BE2C (cell line): ENCODE measurements around the gene DRD2.

Experiments used
- DNase-seq: peaks from one replicate; pipeline ENCODE4 v3.0.0-alpha.2; 2020
- H3K27me3 ChIP-seq: fragments of 250-450 bp; sonication (Bioruptor Pico); 2 replicates; pipeline ENCODE4 v1.5.1; 2020; ENCODE audit warnings: mild to moderate bottlenecking
- H3K36me3 ChIP-seq: fragments of 250-450 bp; sonication (Bioruptor Pico); 2 replicates; pipeline ENCODE4 v1.5.1; 2020; ENCODE audit warnings: mild to moderate bottlenecking
- H3K4me1 ChIP-seq: fragments of 250-450 bp; sonication (Bioruptor Pico); 2 replicates; pipeline ENCODE4 v1.5.1; 2020
- H3K4me3 ChIP-seq: 2 replicates; pipeline ENCODE4 v1.5.1; 2011; ENCODE audit warnings: low read depth, low read length
- H3K9me3 ChIP-seq: fragments of 250-450 bp; sonication (Bioruptor Pico); 2 replicates; pipeline ENCODE4 v1.5.1; 2020
- CTCF ChIP-seq: IDR thresholded peaks from 2 replicates; pipeline ENCODE4 v1.5.1; 2012; ENCODE audit warnings: mild to moderate bottlenecking, low read depth, low read length

Gene DRD2

DNA sequence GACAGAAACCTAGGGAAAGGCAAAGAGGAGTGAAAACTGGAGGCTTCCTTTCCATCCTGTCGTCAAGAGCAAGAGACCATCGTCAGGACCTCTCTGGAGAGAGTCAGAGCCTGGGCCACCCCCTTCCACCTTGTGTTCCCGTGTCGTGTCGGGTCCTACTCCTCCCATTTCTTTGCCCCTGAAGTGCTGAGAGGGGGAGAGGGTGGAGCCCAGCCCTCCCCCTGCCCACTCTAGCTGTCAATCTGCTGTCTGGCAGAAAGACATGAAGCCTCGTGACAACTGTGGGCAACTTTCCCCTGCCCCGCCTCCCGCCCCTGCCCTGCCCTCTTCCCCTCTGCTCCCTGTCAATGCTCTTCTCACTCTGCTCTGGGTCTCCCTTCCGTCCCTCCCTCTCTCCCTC, 67.0 kb downstream of the DRD2 start:
- Histone ChIP-seq H3K4me3 (no peak overlapping the region), H3K36me3 (no peaks in the 10 kb centered on the region), H3K4me1 (no peaks in the 10 kb centered on the region), H3K27me3 (no peaks in the 10 kb centered on the region), H3K9me3 (no peaks in the 10 kb centered on the region)
- no peak for DNase-seq
- no peak for TF ChIP-seq CTCF

- H3K4me1 ChIP-seq: no peaks in the 10 kb centered on the region
- no peak overlapping the region for H3K4me3 ChIP-seq
Observed at GRCh38 chr11:113407163-113407562, 68.0 kb downstream of the DRD2 start.

DNA sequence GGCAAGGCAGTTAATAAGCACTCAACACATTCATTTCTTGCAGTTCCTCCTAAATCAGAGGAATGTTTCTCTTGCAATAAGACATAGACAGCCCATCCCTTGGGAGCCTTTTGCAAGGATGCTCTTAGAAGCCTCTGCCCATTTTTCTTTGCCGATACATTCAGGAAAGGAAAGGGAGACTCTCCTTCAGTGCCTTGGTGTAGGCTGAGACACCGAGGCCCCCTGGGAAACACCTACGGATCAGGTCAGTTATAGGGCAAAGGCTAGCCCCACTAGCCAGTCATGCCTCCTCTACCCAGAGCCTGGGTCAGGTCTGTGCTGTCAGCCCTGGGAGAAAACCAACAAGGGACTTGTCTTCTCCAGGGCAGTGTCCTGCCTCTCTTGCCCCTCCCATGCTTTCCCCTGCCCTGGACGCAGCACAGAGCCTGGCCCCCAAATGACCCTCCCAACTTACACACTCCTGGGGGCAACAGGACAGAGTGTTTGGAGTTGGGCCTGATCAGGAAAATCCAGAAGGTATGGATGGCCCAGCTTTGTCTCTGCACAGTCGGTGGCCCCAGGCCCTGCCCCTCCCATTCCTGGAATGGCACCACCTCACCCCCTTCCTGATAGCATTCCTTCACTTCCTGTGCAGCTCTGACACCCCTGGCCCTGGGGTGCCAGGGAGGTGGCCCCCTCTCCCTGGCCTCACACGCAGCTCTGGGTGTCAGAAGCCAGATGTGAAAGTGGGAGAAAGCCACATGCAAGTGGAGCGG, 69.3 kb downstream of the DRD2 start:
- DNase-seq: no peak
- Histone ChIP-seq H3K4me1 (no peaks in the 10 kb centered on the region), H3K4me3 (no peak overlapping the region), H3K27me3 (no peaks in the 10 kb centered on the region), H3K9me3 (no peaks in the 10 kb centered on the region), H3K36me3 (no peaks in the 10 kb centered on the region)
- TF ChIP-seq CTCF: no peak

More at GRCh38 chr11:113407163-113407562, 68.0 kb downstream of the DRD2 start:
- Histone ChIP-seq H3K27me3 (no peaks in the 10 kb centered on the region), H3K36me3 (no peaks in the 10 kb centered on the region), H3K9me3 (no peaks in the 10 kb centered on the region)
- TF ChIP-seq CTCF: no peak
- no peak for DNase-seq

DNA sequence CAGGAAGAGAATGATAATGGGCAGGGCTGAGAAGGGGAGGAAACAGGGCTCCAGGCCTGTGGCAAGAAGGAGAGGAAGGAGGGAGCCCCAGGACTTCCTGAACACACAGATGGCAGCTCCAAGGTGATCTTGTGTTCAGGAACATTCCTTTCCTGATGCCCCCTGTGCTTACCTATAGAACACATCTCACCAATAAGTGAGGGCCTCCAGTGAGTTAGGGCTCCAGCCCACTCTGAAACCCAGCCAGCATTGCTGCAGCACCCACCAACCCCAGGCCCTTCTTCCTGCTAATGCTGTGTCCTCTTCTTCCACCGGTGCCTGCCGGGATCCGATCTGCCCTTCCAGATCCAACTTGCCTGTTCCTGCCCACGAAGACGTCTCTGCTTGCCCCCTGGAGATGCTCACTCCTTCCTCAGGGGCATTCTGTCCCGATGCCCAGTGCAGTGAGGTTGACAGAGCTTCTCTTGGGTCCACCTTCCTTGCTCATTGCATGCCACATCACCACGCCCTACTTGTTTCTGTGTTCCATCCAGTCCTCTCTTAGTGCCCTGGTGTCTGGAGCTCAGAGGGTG, 70.3 kb downstream of the DRD2 start:
- H3K27me3 ChIP-seq: no peaks in the 10 kb centered on the region
- H3K4me3 ChIP-seq: no peak overlapping the region
- TF ChIP-seq CTCF: no peak
- no peaks in the 10 kb centered on the region for H3K4me1 ChIP-seq
- DNase-seq: no peak
- H3K9me3 ChIP-seq: no peaks in the 10 kb centered on the region
- H3K36me3 ChIP-seq: no peaks in the 10 kb centered on the region

DNA sequence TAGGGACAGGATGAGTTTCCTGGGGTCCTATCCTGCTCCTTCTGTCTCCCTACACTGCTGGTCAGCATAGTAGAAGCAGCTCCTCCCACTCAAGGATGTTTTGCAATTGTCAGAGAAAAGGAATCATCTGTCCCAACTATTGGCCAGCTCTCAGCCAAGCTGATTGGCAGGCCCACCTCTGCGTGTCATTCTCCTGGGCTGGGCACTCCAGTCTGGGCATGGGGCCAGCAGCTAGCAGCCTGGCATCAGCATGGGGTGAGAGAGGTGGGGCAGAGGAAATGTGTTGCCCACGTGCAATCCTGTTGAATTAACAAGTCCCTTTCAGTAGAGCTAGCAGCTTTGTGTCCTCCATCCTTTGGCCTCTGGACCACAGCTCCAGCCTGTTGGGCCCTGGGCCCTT, 73.5 kb downstream of the DRD2 start:
- H3K4me3 ChIP-seq: no peak overlapping the region
- no peaks in the 10 kb centered on the region for H3K9me3 ChIP-seq
- TF ChIP-seq CTCF: no peak
- H3K4me1 ChIP-seq: no peaks in the 10 kb centered on the region
- DNase-seq: peak; percentile 72
- no peaks in the 10 kb centered on the region for H3K36me3 ChIP-seq
- H3K27me3 ChIP-seq: no peaks in the 10 kb centered on the region

- Histone ChIP-seq H3K9me3 (no peaks in the 10 kb centered on the region), H3K36me3 (no peaks in the 10 kb centered on the region), H3K4me1 (no peaks in the 10 kb centered on the region), H3K4me3 (no peak overlapping the region), H3K27me3 (no peaks in the 10 kb centered on the region)
- DNase-seq: no peak
- TF ChIP-seq CTCF: no peak
Observed at GRCh38 chr11:113400631-113401230, 74.5 kb downstream of the DRD2 start.
